GM19467 (cell line): ENCODE measurements around the gene SPRN.
"Not testable (repeated sequence)": the region's sequence is repeated elsewhere in the genome, so short reads cannot be mapped to it uniquely, and the experiment has no call there.

Experiments
- ATAC-seq: cut with Tn5 transposase; IDR thresholded peaks from one replicate; pipeline ENCODE4 v1.9.1; 2021; ENCODE audit warnings: mild to moderate bottlenecking, moderate library complexity; ENCODE audit not compliant: unreplicated experiment

SPRN gene

GRCh38 chr10:133440633-133441285 lies 16.3 kb upstream of the SPRN start:
- ATAC-seq: no peak

GRCh38 chr10:133439517-133440461 lies 15.4 kb upstream of the SPRN start:
- ATAC-seq: no peak

- no peak for ATAC-seq
These were observed 14.4 kb upstream of the SPRN start for GRCh38 chr10:133438711-133439273.

GRCh38 chr10:133432789-133433188 lies 8.4 kb upstream of the SPRN start:
- not testable (repeated sequence) for ATAC-seq

- not testable (repeated sequence) for ATAC-seq
These were observed 7.6 kb upstream of the SPRN start for GRCh38 chr10:133431888-133432613.

DNA sequence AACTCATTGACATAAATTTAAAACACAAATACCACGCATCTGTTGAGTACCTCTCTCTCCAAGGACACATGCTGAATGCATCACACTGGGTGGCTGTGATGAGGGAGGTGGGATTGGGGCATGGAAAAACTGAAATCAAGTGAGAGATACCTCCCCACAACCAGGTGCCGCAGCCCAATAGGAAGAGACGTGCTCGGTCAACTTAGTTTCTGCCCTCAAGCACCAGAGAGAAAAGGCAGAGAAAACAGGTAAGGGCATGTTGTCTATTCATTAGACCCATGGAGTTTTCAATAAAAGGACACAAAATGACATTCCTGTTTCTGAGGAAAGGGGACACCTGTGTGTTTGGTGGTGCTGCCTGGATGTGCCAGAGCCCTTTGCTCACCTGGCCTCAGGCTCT lies 5.1 kb upstream of the SPRN start:
- not testable (repeated sequence) for ATAC-seq

DNA sequence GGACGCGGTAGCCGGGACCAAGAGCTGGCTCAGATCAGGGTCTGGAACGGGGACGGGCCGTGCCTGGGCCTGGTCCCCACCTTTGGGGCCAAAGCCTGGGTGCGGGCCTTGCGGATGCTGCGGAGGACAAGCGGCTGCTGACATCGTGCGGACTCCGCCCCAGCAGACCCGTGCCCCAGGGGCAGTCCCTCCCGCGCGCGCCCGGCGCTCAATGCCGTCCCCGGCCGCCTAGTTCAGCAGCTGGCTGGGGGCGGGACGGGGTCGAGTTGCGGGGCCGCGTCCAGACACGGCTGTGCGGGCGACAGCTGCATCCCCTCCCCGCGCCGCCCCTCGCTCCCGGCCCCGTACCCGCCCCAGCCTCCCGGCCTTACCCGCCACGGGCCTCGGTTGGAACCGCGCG lies 323 bp downstream of the SPRN start:
- ATAC-seq: not testable (repeated sequence)

GRCh38 chr10:133422807-133423771 lies 1.3 kb downstream of the SPRN start:
- ATAC-seq: no peak

- ATAC-seq: no peak
These were observed 2.1 kb downstream of the SPRN start for GRCh38 chr10:133422223-133422806.

GRCh38 chr10:133421336-133422222 lies 2.8 kb downstream of the SPRN start:
- ATAC-seq: no peak

DNA sequence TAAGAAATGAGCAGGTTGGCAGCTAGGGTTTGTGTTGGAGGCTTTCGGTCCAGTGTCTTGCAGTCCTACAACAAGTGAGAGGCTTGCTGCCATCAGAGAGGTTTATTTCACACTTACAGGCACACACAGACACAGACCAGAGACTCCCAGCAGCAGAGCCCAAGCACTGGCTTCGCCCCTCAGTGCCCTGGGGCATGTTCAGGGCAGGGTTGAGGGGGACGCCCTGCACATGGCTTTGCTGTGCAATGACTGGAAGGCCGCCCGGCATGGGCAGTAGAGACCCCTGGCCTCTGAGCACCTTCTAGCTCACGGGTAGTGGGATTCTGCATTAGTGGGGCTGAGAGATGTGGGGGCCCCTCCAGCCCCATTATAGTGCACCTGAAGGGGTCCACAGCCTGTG lies 3.8 kb downstream of the SPRN start:
- ATAC-seq: no peak

DNA sequence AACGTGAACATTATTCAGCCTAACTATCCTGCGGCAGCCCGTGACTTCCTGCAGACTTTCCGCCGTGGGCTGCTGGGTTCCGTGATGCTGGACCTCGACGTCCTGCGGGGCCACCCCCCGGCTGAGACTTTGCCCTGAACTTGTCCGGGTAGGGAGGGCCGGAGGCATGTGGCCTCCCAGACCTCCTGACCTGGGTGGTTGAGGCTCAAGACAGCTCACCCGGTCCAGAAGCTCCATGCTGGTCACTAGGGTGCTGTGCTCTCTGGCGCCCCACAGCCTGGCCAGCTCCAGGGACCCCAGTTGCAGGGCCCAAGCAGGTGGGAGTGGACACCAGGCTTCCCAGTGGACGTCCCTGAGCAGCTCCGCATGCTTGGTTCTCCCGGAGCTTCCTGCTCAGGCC lies 4.4 kb downstream of the SPRN start:
- ATAC-seq: no peak

- no peak for ATAC-seq
These were observed 5.0 kb downstream of the SPRN start for GRCh38 chr10:133419211-133419950.

GRCh38 chr10:133418289-133418993 lies 6.0 kb downstream of the SPRN start:
- no peak for ATAC-seq

- no peak for ATAC-seq
These were observed 8.7 kb downstream of the SPRN start for GRCh38 chr10:133415752-133416151.

DNA sequence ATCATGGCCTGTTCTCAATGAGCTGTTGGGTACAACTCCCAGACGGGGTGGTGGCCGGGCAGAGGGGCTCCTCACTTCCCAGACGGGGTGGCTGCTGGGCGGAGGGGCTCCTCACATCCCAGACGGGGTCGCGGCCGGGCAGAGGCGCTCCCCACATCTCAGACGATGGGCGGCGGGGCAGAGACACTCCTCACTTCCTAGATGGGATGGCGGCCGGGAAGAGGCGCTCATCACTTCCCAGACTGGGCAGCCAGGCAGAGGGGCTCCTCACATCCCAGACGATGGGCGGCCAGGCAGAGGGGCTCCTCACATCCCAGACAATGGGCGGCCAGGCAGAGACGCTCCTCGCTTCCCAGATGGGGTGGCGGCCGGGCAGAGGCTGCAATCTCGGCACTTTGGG lies 10.0 kb downstream of the SPRN start:
- ATAC-seq: not testable (repeated sequence)

DNA sequence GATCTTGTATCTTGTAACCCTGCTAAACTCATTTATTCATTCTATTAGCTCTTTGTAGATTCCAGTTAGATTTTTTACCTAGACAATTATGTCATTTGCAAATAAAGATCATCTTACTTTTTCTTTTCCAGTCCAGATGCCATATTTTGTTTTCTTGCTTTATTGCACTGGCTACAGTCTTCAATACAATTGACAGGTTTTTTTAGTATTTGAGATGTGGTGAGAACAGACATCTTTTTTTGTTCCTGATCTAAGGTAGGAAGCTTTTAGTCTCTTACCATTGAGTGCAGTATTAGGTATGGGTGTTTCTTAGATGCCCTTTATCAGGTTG lies 12.1 kb downstream of the SPRN start:
- ATAC-seq: no peak
